Activated CD8-positive, alpha-beta T cell treated with anti-CD3 and anti-CD28 coated beads for 36 hours (primary cell): ENCODE results near the gene RSPO3. TPM values are rescaled to one million over a fixed set of nuclear protein-coding genes. Genes with fewer than 3 reads are reported as not detected.

Experiments used
- ATAC-seq: fragments of 200-7000 bp; cut with Tn5 transposase; one replicate; pipeline ENCODE4 v1.10.0; 2021; ENCODE audit warnings: mild to moderate bottlenecking, moderate library complexity
- CTCF ChIA-PET: fragments of 350-600 bp; sonication (Branson Sonifier 250); formaldehyde crosslinking; loops from one replicate; lab custom pipeline; 2021; ENCODE audit warnings: antibody characterized with exemption; lab: Charles Lee
- POLR2A ChIA-PET: fragments of 350-600 bp; sonication (Branson Sonifier 250); formaldehyde crosslinking; loops from one replicate; lab custom pipeline; 2021; ENCODE audit warnings: antibody characterized with exemption; lab: Charles Lee
- DNase-seq: peaks from one replicate; pipeline ENCODE4 v3.0.0-alpha.2; 2020
- H3K27ac Mint-ChIP-seq: one replicate; pipeline ENCODE4 v1.8.0; 2021; ENCODE audit warnings: mild to moderate bottlenecking, mixed read lengths
- H3K27me3 Mint-ChIP-seq: one replicate; pipeline ENCODE4 v1.8.0; 2021; ENCODE audit warnings: mixed read lengths
- H3K36me3 Mint-ChIP-seq: one replicate; pipeline ENCODE4 v1.8.0; 2021; ENCODE audit warnings: low read depth, mixed read lengths
- H3K4me1 Mint-ChIP-seq: one replicate; pipeline ENCODE4 v1.8.0; 2021; ENCODE audit warnings: low read depth, mixed read lengths
- H3K4me3 Mint-ChIP-seq: one replicate; pipeline ENCODE4 v1.8.0; 2021; ENCODE audit warnings: mild to moderate bottlenecking, moderate library complexity, mixed read lengths
- H3K9me3 Mint-ChIP-seq: one replicate; pipeline ENCODE4 v1.8.0; 2021; ENCODE audit warnings: mixed read lengths
- intact Hi-C: fragments of 100-400 bp; cut with micrococcal nuclease; formaldehyde crosslinking; loops from one replicate; pipeline ENCODE4 v1.10.0; 2022
- total RNA-seq, 2 experiments: library from RNA; stranded (reverse); gene quantifications; one replicate each; pipeline ENCODE4 v1.2.3, GENCODE V29; 2021
- TF ChIP-seq, protein P1 (sequence below): fragments of 200-600 bp; IDR thresholded peaks from one replicate; pipeline ENCODE4 v1.8.0; 2022; ENCODE audit warnings: antibody characterized with exemption, mild to moderate bottlenecking

The RSPO3 gene
- total RNA-seq, 2 experiments from 2014 or later = not detected

DNA sequence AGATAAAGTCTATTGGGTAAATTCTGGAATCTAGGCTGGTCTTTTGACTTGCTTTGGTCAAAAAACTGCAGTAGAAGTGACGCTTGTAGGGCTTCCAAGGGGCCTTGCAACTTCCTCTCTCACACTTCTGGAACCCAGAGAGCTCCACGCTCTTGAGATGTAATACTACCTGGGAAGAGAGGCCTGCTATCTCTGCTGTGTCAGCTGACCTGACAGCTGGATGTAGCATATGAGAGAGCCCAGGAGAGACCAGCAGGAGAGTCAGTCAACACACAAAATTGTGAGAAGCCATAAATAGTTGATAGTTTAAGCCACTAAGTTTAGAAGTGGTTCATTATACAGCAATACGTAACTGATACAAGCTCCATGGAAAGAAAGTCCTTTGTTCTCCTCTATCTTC is 7.8 kb upstream of the RSPO3 start:
- Mint-ChIP-seq H3K27me3 (peaks cover 18% of the 10 kb centered on the region), H3K4me3 (no peak overlapping the region), H3K9me3 (no peaks in the 10 kb centered on the region), H3K4me1 (no peaks in the 10 kb centered on the region), H3K27ac (no peak overlapping the region), H3K36me3 (no peaks in the 10 kb centered on the region)
- POLR2A ChIA-PET = no interaction called here
- DNase-seq (no peak), ATAC-seq (no peak)
- intact Hi-C loops = no loop called here
- TF ChIP-seq, protein P1, sequence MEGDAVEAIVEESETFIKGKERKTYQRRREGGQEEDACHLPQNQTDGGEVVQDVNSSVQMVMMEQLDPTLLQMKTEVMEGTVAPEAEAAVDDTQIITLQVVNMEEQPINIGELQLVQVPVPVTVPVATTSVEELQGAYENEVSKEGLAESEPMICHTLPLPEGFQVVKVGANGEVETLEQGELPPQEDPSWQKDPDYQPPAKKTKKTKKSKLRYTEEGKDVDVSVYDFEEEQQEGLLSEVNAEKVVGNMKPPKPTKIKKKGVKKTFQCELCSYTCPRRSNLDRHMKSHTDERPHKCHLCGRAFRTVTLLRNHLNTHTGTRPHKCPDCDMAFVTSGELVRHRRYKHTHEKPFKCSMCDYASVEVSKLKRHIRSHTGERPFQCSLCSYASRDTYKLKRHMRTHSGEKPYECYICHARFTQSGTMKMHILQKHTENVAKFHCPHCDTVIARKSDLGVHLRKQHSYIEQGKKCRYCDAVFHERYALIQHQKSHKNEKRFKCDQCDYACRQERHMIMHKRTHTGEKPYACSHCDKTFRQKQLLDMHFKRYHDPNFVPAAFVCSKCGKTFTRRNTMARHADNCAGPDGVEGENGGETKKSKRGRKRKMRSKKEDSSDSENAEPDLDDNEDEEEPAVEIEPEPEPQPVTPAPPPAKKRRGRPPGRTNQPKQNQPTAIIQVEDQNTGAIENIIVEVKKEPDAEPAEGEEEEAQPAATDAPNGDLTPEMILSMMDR = no peak
- CTCF ChIA-PET = no interaction called here

DNA sequence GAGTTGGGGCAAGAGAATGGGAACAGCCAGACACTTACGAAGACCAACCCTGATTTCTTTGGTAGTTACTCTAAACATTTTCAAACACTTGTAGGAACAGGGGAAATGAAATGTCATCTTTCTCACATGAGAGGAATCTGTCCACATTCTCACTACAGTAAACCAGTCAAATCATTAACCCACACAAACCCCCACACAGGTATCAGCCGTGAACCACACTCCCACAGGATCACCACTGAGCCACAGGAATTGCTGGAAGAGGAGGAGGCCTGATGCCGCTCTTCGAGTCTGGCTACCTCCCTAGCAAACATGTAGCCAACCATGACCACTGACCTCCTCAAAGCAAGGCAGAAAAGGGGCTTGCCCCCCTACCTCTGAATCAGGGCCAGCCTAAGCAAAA is 6.9 kb upstream of the RSPO3 start:
- DNase-seq (no peak), ATAC-seq (no peak)
- TF ChIP-seq, protein P1 = no peak
- no peak overlapping the region for H3K27ac Mint-ChIP-seq
- peaks cover 21% of the 10 kb centered on the region for H3K27me3 Mint-ChIP-seq
- no peak overlapping the region for H3K4me3 Mint-ChIP-seq
- no peaks in the 10 kb centered on the region for H3K4me1 Mint-ChIP-seq
- CTCF ChIA-PET = no interaction called here
- POLR2A ChIA-PET = no interaction called here
- H3K36me3 Mint-ChIP-seq = no peaks in the 10 kb centered on the region
- H3K9me3 Mint-ChIP-seq = no peaks in the 10 kb centered on the region
- intact Hi-C loops = no loop called here

DNA sequence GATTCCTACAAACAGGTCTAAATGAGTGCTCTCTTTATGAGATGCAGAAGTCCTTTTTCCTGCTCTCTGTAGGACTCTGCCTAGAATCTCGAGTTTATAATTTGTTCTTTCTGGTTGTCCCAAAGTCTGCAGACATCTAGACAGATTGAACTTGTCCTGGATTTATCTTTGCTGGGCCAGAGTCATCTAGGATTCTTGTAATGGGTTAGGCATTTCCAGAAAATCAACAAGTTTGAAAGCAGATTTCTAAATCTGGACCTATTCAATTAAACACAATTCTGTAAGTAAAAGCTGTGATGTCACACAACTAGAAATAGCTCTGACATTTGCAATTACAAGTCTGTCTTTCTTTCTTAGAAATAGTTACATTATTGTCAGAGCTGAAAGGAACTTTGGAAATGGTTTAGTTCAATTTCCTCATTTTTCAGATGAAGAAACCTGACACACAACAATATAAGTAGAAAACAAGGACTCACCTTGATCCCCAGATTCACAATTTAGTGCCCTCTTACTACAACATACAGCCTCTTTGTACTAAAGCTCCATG is 4.2 kb upstream of the RSPO3 start:
- TF ChIP-seq, protein P1 = no peak
- Mint-ChIP-seq H3K36me3 (no peaks in the 10 kb centered on the region), H3K27me3 (peaks cover 35% of the 10 kb centered on the region), H3K4me3 (no peak overlapping the region), H3K4me1 (peaks cover 5% of the 10 kb centered on the region), H3K27ac (no peak overlapping the region), H3K9me3 (no peaks in the 10 kb centered on the region)
- no peak for DNase-seq
- POLR2A ChIA-PET = no interaction called here
- ATAC-seq = no peak
- CTCF ChIA-PET = no interaction called here
- intact Hi-C loops = no loop called here

DNA sequence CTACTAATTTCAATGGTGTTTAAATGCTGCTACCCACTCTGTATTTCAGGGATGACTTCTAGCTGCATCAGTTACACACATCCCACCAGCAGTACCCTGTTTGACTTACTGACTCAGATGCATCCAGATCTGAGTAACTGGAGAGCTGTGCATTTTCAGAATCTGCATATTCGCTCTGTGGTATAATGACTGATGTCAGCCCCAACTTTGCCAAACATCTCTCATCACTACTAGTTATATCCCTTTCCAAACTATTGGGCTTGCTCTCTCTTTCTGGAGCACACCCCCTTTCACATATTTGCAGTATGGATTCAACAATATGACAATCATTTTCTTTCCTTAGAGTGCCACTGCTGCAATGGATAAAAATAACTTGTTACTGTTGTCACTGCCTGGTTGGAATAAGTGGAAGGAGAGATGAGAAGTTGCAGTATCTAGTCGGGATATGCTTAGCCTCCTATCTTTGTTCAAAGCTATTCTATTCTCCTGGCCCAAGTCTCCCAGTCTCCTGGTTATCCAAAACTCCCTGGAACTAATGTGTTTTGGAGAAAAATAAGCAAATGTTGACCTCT is 3.3 kb upstream of the RSPO3 start:
- POLR2A ChIA-PET = no interaction called here
- TF ChIP-seq, protein P1 = no peak
- intact Hi-C loops = no loop called here
- Mint-ChIP-seq H3K36me3 (no peaks in the 10 kb centered on the region), H3K4me3 (no peak overlapping the region), H3K27me3 (peaks cover 41% of the 10 kb centered on the region), H3K9me3 (no peaks in the 10 kb centered on the region), H3K27ac (no peak overlapping the region), H3K4me1 (peaks cover 8% of the 10 kb centered on the region)
- CTCF ChIA-PET = no interaction called here
- DNase-seq (no peak), ATAC-seq (no peak)

DNA sequence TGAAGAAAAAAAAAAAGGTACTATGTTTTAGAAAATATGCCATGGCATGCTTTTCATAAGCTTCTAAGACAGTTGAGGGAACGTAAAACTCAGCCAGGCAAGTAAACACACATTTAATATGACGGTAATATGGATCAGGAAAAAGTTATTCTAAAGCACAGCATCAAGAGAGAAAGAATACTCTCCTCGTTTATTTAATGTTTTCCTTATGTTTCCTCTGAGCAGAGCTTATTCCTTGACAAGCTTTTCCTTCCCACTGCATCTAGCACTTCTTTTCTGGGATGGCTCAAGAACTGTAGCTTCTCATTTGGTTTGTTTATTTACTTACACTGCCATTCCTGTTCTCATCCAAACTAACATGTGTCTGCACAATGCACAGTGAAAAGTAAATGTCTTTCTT is 2.7 kb upstream of the RSPO3 start:
- Mint-ChIP-seq H3K4me3 (no peak overlapping the region), H3K27me3 (peaks cover 46% of the 10 kb centered on the region), H3K36me3 (no peaks in the 10 kb centered on the region), H3K9me3 (no peaks in the 10 kb centered on the region), H3K27ac (no peak overlapping the region), H3K4me1 (peaks cover 8% of the 10 kb centered on the region)
- TF ChIP-seq, protein P1 = no peak
- ATAC-seq (no peak), DNase-seq (no peak)
- intact Hi-C loops = no loop called here
- POLR2A ChIA-PET = no interaction called here
- CTCF ChIA-PET = no interaction called here
